ENCODE data around the gene POLA1. TPM values are rescaled to one million over a fixed set of nuclear protein-coding genes. Genes with fewer than 3 reads are reported as not detected.

POLA1 gene
- total RNA-seq, 1 donor from 2014 or later: 8.0 TPM

DNA sequence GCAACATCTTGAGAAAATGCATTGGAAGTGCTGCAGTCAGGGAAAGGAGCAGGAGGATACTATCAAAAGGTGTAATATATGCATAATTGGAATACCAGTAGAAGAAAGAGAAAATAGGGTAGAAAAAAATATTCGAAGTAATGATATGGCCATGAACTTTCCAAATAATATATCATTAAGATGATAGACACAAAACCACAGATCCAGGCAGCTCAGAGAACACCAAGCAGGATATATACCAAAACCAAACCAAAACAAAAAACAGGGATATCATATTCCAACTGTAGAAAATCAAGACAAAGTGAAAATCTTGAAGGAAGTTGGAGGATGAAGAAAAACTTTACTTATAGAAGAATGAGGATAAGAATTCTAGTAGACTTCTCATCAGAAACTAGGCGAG, 9.7 kb upstream of the POLA1 start:
- no peak for ATAC-seq
- intact Hi-C loops (cut with micrococcal nuclease): no loop called here
- DNase-seq: no peak

DNA sequence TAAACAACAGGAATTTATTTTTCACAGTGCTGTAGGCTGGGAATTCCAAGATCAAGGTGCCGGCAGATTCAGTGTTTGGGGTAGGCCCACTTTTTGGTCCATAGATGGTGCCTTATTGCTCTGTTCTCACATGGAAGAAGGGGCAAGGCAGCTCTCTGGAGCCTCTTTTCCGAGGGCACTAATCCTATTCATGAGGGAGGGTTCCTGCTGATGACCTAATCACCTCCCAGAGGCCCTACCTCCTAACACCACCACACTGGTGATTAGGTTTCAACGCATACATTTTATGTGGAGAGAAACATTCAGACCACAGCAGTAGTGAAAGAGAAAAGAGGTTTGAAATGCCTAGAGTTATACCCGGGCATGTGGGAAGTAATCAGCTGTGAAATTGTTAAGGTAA, 1.4 kb upstream of the POLA1 start:
- DNase-seq (no peak), ATAC-seq (no peak)
- intact Hi-C loops (cut with micrococcal nuclease): no loop called here

DNA sequence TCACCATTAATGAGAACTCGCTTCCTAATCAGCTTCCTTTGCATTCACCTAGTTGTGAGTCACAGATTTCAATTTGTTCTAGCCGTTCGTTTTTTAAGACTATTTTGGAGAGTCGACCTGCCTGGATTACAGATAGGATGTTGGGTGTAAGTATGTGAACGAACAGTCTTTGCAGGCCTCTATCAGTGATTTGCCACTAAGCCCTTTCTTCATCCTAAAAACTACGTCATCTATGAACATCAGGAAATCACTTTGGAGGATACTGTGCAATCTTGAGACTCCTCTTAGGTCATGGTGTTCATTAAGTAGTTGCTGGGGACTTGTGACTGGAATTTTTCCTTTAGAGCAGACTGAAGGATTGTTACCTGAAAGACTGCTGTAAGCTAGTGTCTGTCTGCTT, 1.1 kb downstream of the POLA1 start:
- ATAC-seq (no peak), DNase-seq (no peak)
- intact Hi-C loops (cut with micrococcal nuclease): no loop called here

- intact Hi-C loops (cut with micrococcal nuclease): no loop called here
- ATAC-seq (no peak), DNase-seq (no peak)
These were observed 2.6 kb downstream of the POLA1 start for GRCh38 chrX:24696294-24696693.

GRCh38 chrX:24702362-24703184, 8.9 kb downstream of the POLA1 start:
- ATAC-seq: no peak
- intact Hi-C loops (cut with micrococcal nuclease): no loop called here
- no peak for DNase-seq

- intact Hi-C loops (cut with micrococcal nuclease): no loop called here
- ATAC-seq (no peak), DNase-seq (no peak)
These were observed 9.4 kb downstream of the POLA1 start for GRCh38 chrX:24703185-24703494.

DNA sequence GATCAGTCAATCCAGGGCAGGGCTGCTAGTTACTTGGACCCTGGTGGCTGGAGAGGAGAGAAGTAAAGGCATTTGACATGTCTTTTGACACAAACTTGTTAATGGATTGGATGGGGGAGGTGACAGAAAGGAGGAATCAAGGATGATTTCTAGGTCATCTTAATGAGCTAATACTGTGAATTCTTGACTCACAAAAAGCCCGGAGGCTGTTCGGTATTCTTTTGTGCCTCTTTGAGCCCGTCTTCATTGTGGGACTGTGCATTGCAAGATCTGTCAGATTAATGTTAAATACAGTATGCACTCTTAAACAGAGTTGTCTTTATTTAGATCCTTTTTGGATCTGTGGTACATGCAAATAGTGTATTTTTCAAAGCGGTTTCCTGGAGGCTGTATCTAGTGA, 25.1 kb downstream of the POLA1 start:
- DNase-seq (no peak), ATAC-seq (no peak)
- intact Hi-C loops (cut with micrococcal nuclease): no loop called here

GRCh38 chrX:24720036-24720435, 26.3 kb downstream of the POLA1 start:
- DNase-seq (no peak), ATAC-seq (no peak)
- intact Hi-C loops (cut with micrococcal nuclease): no loop called here

- no peak for ATAC-seq
- no peak for DNase-seq
- intact Hi-C loops (cut with micrococcal nuclease): no loop called here
These were observed 34.8 kb downstream of the POLA1 start for GRCh38 chrX:24728530-24728929.

GRCh38 chrX:24732766-24733500, 39.2 kb downstream of the POLA1 start:
- DNase-seq (no peak), ATAC-seq (no peak)
- intact Hi-C loops (cut with micrococcal nuclease): no loop called here

DNA sequence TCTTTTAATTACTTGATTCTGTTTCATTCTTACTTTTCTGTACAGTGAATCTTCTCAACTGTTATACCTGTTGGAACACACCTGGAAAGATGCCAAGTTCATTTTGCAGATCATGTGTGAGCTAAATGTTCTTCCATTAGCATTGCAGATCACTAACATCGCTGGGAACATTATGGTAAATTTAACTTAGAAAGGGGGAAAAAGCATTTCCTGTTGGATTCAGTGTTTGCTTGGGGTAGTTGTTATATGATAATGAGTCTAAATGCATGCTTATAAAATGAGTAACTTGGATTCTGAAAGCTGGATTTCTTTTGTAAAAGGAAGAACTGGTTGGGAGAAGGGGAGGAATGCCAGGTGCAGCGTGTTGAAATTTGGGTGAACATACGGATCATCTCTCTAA, 47.6 kb downstream of the POLA1 start:
- DNase-seq (no peak), ATAC-seq (no peak)
- intact Hi-C loops (cut with micrococcal nuclease): no loop called here

DNA sequence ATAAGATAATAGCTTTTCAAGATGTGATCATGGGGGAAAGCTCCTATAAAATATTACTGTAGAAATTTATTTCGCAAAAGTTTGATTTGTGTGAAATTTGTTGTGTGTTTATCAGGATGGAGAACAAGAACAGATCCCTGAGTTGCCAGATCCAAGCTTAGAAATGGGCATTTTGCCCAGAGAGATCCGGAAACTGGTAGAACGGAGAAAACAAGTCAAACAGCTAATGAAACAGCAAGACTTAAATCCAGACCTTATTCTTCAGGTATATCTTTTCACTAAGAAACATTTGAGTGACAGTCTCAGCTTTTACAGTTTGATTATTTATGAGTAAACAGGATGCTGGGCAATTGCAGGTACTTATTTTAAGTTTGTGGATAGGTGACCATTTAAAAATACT, 54.5 kb downstream of the POLA1 start:
- intact Hi-C loops (cut with micrococcal nuclease): no loop called here
- ATAC-seq (no peak), DNase-seq (no peak)

DNA sequence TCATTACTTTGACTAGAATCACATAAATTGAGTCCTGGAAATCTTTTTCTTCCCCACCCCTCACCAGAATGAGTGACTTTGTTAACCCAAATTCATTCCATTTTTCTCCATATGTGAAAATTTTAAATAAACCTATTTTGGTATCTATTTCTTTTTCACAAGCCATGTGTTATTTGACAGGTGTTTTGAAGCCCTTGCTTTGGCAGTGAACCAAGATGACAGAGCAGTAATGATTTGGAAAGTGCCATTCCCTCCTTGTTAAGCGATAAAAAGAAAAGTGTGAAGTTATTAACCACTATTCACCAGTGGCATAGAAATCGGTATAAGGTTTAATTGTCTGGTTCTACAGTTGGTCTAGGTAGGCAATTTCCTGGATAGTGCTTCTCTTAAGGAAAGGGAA, 66.1 kb downstream of the POLA1 start:
- intact Hi-C loops (cut with micrococcal nuclease): loop anchor here (10.0 kb wide), 1 partner anchor 385 kb away; no protein-coding TSS in a partner anchor
- DNase-seq (no peak), ATAC-seq (no peak)

DNA sequence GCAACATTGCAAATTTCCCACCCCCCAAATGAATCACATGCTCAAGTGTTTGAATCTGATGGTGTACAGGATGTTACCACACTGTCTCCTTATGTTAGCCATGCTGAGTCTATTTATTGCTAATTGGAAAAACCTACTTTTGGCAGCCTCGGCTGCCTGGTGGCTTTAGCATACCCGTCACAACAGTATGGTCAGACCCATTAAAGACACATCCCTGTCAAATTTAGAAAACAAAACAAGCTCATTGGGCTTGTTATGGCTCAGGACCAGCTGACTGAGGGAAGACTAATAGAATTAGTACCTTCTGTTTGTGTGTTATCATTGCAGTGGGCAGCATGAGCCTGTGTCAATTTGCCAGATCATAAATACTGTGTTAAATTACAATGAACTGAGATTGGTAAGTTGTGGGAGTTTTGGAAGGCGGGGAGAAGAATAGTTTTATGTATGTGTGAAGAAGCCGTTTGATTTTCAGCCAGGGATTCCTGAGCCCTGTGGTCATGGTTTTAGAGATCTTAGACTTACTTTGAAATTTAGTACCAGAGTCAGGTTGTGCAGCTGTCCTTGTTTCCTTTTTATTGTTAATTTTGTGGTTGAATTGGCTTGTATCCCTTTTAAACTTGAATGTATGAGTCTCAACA, 66.8 kb downstream of the POLA1 start:
- DNase-seq: no peak
- ATAC-seq: no peak
- intact Hi-C loops (cut with micrococcal nuclease): no loop called here

DNA sequence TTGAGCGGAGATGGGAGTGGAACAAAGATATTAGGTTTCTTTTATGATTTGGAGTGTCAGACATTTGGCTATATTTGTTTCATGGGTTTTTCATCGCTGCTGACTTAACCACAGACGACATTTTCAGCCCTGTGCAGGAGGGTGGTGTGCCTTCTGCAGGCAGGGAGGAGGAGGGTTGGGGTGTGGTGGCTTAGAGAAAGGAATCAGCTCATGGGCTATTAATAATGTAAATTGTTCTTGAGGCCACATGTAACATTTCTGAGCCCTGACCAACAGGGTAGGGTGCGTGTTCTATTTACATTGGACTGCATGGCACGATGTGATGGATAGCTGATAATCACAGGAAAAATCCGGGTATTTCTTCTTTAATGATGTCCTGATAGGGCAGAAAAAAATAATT, 67.6 kb downstream of the POLA1 start:
- no peak for ATAC-seq
- intact Hi-C loops (cut with micrococcal nuclease): no loop called here

GRCh38 chrX:24763989-24764388, 70.3 kb downstream of the POLA1 start:
- intact Hi-C loops (cut with micrococcal nuclease): no loop called here
- no peak for ATAC-seq
- DNase-seq: no peak

More for the DNA sequence above, 67.6 kb downstream of the POLA1 start:
- DNase-seq: no peak

DNA sequence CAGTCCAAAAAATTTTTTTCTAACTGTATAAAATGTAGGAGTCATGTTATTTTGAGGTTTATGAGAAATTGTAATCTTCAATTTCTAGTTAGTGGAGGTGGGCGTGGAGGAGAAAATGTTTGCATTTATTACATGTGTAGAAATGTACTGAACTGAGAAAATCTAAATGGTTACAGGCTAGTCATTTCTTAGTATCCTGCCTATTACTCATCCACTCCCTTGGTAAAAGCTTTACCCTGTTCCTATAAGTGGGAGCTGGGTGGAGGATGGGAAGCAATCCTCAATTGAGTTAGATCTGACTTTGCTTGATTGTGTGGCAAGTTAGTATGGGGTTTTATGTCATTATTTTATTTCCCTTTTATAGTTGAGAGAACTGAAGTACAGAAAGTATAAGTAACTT, 73.8 kb downstream of the POLA1 start:
- intact Hi-C loops (cut with micrococcal nuclease): no loop called here
- no peak for ATAC-seq
- DNase-seq: no peak

- intact Hi-C loops (cut with micrococcal nuclease): no loop called here
- ATAC-seq (no peak), DNase-seq (no peak)
These were observed 74.8 kb downstream of the POLA1 start for GRCh38 chrX:24768556-24768955.

DNA sequence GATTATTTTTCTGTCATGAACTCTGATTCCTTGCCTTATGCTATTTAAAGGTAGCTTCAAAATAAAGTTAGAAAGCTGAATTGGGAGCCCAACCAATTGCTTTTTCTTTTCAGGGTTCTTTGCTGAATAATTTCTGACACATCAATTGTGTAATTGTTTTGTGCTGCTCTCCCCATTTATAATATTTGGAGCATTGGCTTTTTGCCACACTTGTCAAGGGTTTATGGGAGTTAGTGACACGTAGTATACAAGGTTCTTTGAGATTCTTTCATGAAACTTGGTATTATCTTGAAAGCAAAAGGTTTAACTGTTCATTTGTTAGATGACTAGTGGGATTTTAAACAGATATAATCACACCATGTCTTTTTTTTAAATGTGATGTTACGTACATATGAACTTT, 80.9 kb downstream of the POLA1 start:
- no peak for DNase-seq
- intact Hi-C loops (cut with micrococcal nuclease): no loop called here
- no peak for ATAC-seq

GRCh38 chrX:24775891-24776290, 82.2 kb downstream of the POLA1 start:
- intact Hi-C loops (cut with micrococcal nuclease): no loop called here
- no peak for DNase-seq
- ATAC-seq: no peak

- intact Hi-C loops (cut with micrococcal nuclease): no loop called here
- ATAC-seq (no peak), DNase-seq (no peak)
These were observed 83.9 kb downstream of the POLA1 start for GRCh38 chrX:24777660-24778059.

All from left ventricle myocardium superior (tissue), 1 donor.